H9 (cell line): ENCODE data around the gene TYW1. TPM values are rescaled to one million over a fixed set of nuclear protein-coding genes. Genes with fewer than 3 reads are reported as not detected.

ENCODE experiments used
- DNase-seq: peaks from one replicate; pipeline ENCODE4 v3.0.0-alpha.2; 2017
- H2AFZ ChIP-seq: one replicate; pipeline ENCODE4 v1.6.1; 2013; ENCODE audit warnings: mild to moderate bottlenecking, low read length, control low read depth, moderate library complexity
- H2AK5ac ChIP-seq: 2 replicates; pipeline ENCODE4 v1.6.1; 2013; ENCODE audit warnings: low read length, control low read depth, mixed read lengths; ENCODE audit not compliant: insufficient read length
- H2BK120ac ChIP-seq: one replicate; pipeline ENCODE4 v1.6.1; 2013; ENCODE audit warnings: low read depth, mild to moderate bottlenecking, low read length, control low read depth, inconsistent platforms; ENCODE audit not compliant: poor library complexity, severe bottlenecking
- H2BK12ac ChIP-seq: 2 replicates; pipeline ENCODE4 v1.6.1; 2013; ENCODE audit warnings: low read length, control low read depth, mixed read lengths, low read depth; ENCODE audit not compliant: insufficient read length
- H2BK15ac ChIP-seq: 2 replicates; pipeline ENCODE4 v1.6.1; 2013; ENCODE audit warnings: low read depth, low read length, control low read depth
- H2BK20ac ChIP-seq: one replicate; pipeline ENCODE4 v1.6.1; 2013; ENCODE audit warnings: low read depth, mild to moderate bottlenecking, low read length, control low read depth, inconsistent platforms; ENCODE audit not compliant: poor library complexity, severe bottlenecking
- H2BK5ac ChIP-seq: 2 replicates; pipeline ENCODE4 v1.6.1; 2013; ENCODE audit warnings: low read length, control low read depth, mixed read lengths; ENCODE audit not compliant: insufficient read length
- H3K14ac ChIP-seq: 2 replicates; pipeline ENCODE4 v1.6.1; 2013; ENCODE audit warnings: low read length, control low read depth; ENCODE audit not compliant: insufficient read depth
- H3K18ac ChIP-seq: 2 replicates; pipeline ENCODE4 v1.6.1; 2013; ENCODE audit warnings: low read depth, mild to moderate bottlenecking, mixed read lengths, low read length, control low read depth; ENCODE audit not compliant: insufficient read length
- H3K23ac ChIP-seq: 2 replicates; pipeline ENCODE4 v1.6.1; 2013; ENCODE audit warnings: low read length, control low read depth, mixed read lengths, low read depth; ENCODE audit not compliant: insufficient read length
- H3K23me2 ChIP-seq: 2 replicates; pipeline ENCODE4 v1.6.1; 2013; ENCODE audit warnings: low read depth, mild to moderate bottlenecking, mixed read lengths, low read length, control low read depth; ENCODE audit not compliant: insufficient read length, poor library complexity, severe bottlenecking
- H3K27ac ChIP-seq: 2 replicates; pipeline ENCODE4 v1.5.1; 2013; ENCODE audit warnings: low read length, control low read depth, mixed read lengths, low read depth; ENCODE audit not compliant: insufficient read length
- H3K27me3 ChIP-seq: 2 replicates; pipeline ENCODE4 v1.6.1; 2013; ENCODE audit warnings: low read length, control low read depth, inconsistent platforms; ENCODE audit not compliant: insufficient read depth
- H3K4ac ChIP-seq: 2 replicates; pipeline ENCODE4 v1.6.1; 2013; ENCODE audit warnings: low read depth, mild to moderate bottlenecking, control low read depth, inconsistent platforms, low read length, moderate library complexity
- H3K4me1 ChIP-seq: 2 replicates; pipeline ENCODE4 v1.6.1; 2013; ENCODE audit warnings: low read length, control low read depth, inconsistent platforms; ENCODE audit not compliant: insufficient read depth
- H3K4me2 ChIP-seq: 2 replicates; pipeline ENCODE4 v1.6.1; 2013; ENCODE audit warnings: low read length, control low read depth, mixed read lengths; ENCODE audit not compliant: insufficient read length, insufficient read depth
- H3K56ac ChIP-seq: 2 replicates; pipeline ENCODE4 v1.6.1; 2013; ENCODE audit warnings: low read depth, mild to moderate bottlenecking, mixed read lengths, low read length, control low read depth; ENCODE audit not compliant: insufficient read length
- H3K79me1 ChIP-seq: 2 replicates; pipeline ENCODE4 v1.6.1; 2013; ENCODE audit warnings: low read depth, mild to moderate bottlenecking, moderate library complexity, low read length, control low read depth, inconsistent platforms; ENCODE audit not compliant: insufficient read depth, poor library complexity, severe bottlenecking
- H3K79me2 ChIP-seq: 2 replicates; pipeline ENCODE4 v1.6.1; 2013; ENCODE audit warnings: low read length, control low read depth, inconsistent platforms; ENCODE audit not compliant: insufficient read depth
- H3K9ac ChIP-seq: 2 replicates; pipeline ENCODE4 v1.6.1; 2013; ENCODE audit warnings: low read length, control low read depth, mixed read lengths; ENCODE audit not compliant: insufficient read length; ENCODE audit errors: extremely low read depth
- H3K9me3 ChIP-seq: one replicate; pipeline ENCODE4 v1.6.1; 2013; ENCODE audit warnings: low read depth, low read length, inconsistent platforms; ENCODE audit not compliant: control insufficient read depth
- H3T11ph ChIP-seq: one replicate; pipeline ENCODE4 v1.6.1; 2013; ENCODE audit warnings: mild to moderate bottlenecking, low read length, control low read depth, inconsistent platforms
- H4K20me1 ChIP-seq: one replicate; pipeline ENCODE4 v1.6.1; 2013; ENCODE audit not compliant: control insufficient read depth, insufficient read length, insufficient read depth
- H4K5ac ChIP-seq: 2 replicates; pipeline ENCODE4 v1.6.1; 2013; ENCODE audit warnings: low read depth, mild to moderate bottlenecking, mixed read lengths, low read length, control low read depth; ENCODE audit not compliant: insufficient read length
- H4K8ac ChIP-seq: replicated peaks from 2 replicates; pipeline ENCODE4 v1.6.1; 2013; ENCODE audit warnings: low read length, control low read depth, mixed read lengths, low read depth; ENCODE audit not compliant: insufficient read length
- H4K91ac ChIP-seq: 2 replicates; pipeline ENCODE4 v1.6.1; 2013; ENCODE audit warnings: low read depth, mild to moderate bottlenecking, moderate library complexity, mixed read lengths, low read length, control low read depth; ENCODE audit not compliant: insufficient read length
- H3K27ac Mint-ChIP-seq, 3 experiments: 2 replicates in 2 of 3; 3 replicates in 1 of 3; pipeline ENCODE4 v1.8.0; 2020 to 2021; ENCODE audit warnings: mixed read lengths in 3 of 3, mild to moderate bottlenecking in 1 of 3, moderate library complexity in 1 of 3
- H3K27me3 Mint-ChIP-seq: 2 replicates; pipeline ENCODE4 v1.8.0; 2021; ENCODE audit warnings: low read depth, mild to moderate bottlenecking, moderate library complexity, mixed read lengths
- H3K36me3 Mint-ChIP-seq, 3 experiments: 2 replicates in 2 of 3; 3 replicates in 1 of 3; pipeline ENCODE4 v1.8.0; 2020 to 2021; ENCODE audit warnings: low read depth in 3 of 3, mixed read lengths in 3 of 3; ENCODE audit not compliant: insufficient read depth in 1 of 3
- H3K4me1 Mint-ChIP-seq, 2 experiments: 2 replicates each; pipeline ENCODE4 v1.8.0; 2020; ENCODE audit warnings: mixed read lengths in 2 of 2
- H3K4me3 Mint-ChIP-seq, 2 experiments: 2 replicates in 1 of 2; 3 replicates in 1 of 2; pipeline ENCODE4 v1.8.0; 2020 to 2021; ENCODE audit warnings: mild to moderate bottlenecking in 2 of 2, mixed read lengths in 2 of 2, moderate library complexity in 1 of 2
- H3K9me3 Mint-ChIP-seq, 2 experiments: 2 replicates in 1 of 2; 3 replicates in 1 of 2; pipeline ENCODE4 v1.8.0; 2020; ENCODE audit warnings: mild to moderate bottlenecking in 2 of 2, mixed read lengths in 2 of 2, moderate library complexity in 1 of 2
- WGBS: extraction: QIAGEN DNeasy Blood & Tissue Kit; methylation state at CpG from one replicate; pipeline ENCODE4 v1.1.7; 2013; ENCODE audit warnings: missing lambda C conversion rate, low lambda C conversion rate, mixed read lengths; ENCODE audit not compliant: insufficient read length; ENCODE audit errors: extremely low coverage; 5-methylcytosine and 5-hydroxymethylcytosine counted together
- total RNA-seq: library from RNA; stranded (reverse); gene quantifications from 2 replicates; pipeline ENCODE4 v1.2.1, GENCODE V29; 2021
- TF ChIP-seq, protein P1 (sequence below): fragments of 200-600 bp; sonication (generic); conservative IDR thresholded peaks from 3 replicates; pipeline ENCODE4 v1.8.0; 2021; ENCODE audit warnings: antibody characterized with exemption, mild to moderate bottlenecking

Gene TYW1
- total RNA-seq, 1 experiment from 2014 or later, result 22.3 TPM

DNA sequence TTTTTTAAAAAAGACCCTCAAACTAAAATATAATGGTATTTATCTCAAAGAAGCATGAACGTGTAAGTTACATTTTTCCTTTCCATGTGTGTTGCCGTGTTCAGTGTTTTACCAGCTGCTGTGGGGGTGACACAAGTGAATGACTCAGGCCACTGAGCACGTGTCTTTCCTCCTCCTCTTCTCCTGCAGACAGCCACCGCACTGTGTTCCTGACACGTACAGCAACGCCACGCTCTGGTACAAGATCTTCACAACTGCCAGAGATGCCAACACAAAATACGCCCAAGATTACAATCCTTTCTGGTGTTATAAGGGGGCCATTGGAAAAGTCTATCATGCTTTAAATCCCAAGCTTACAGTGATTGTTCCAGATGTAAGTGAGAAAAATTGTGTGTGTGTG, 45.9 kb upstream of the TYW1 start:
- Histone ChIP-seq H2BK12ac (no peak overlapping the region), H3K4ac (no peak overlapping the region), H3K14ac (no peak overlapping the region), H3K23me2 (no peaks in the 10 kb centered on the region), H3K56ac (no peak overlapping the region), H3K23ac (no peak overlapping the region), H3K9ac (no peak overlapping the region), H4K8ac (peak overlapping the region; percentile 6), H4K91ac (no peak overlapping the region), H2AK5ac (no peak overlapping the region), H2BK120ac (no peak overlapping the region), H4K5ac (no peak overlapping the region), H4K20me1 (no peaks in the 10 kb centered on the region), H3T11ph (no peak overlapping the region), H2AFZ (no peak overlapping the region), H3K4me1 (no peaks in the 10 kb centered on the region), H2BK15ac (no peak overlapping the region), H2BK20ac (no peak overlapping the region), H3K9me3 (no peaks in the 10 kb centered on the region), H2BK5ac (no peak overlapping the region), H3K18ac (no peak overlapping the region), H3K4me2 (no peak overlapping the region), H3K79me2 (no peaks in the 10 kb centered on the region), H3K27ac (no peak overlapping the region), H3K27me3 (no peaks in the 10 kb centered on the region), H3K79me1 (peaks cover 2% of the 10 kb centered on the region)
- no CpG with 5 or more reads among the region's 8 CpGs for WGBS
- no peak for DNase-seq
- H3K36me3 Mint-ChIP-seq, result peaks cover 16 to 67% (median 53%) of the 10 kb centered on the region in 3 experiments; a peak in 6 of 7 replicates
- H3K4me3 Mint-ChIP-seq, result no peak overlapping the region
- H3K9me3 Mint-ChIP-seq, result no peaks in the 10 kb centered on the region
- H3K4me1 Mint-ChIP-seq, result 0 out of 4 replicates have a peak, but pooled peaks cover 0 to 2% of the 10 kb centered on the region in 2 experiments
- TF ChIP-seq, protein P1, sequence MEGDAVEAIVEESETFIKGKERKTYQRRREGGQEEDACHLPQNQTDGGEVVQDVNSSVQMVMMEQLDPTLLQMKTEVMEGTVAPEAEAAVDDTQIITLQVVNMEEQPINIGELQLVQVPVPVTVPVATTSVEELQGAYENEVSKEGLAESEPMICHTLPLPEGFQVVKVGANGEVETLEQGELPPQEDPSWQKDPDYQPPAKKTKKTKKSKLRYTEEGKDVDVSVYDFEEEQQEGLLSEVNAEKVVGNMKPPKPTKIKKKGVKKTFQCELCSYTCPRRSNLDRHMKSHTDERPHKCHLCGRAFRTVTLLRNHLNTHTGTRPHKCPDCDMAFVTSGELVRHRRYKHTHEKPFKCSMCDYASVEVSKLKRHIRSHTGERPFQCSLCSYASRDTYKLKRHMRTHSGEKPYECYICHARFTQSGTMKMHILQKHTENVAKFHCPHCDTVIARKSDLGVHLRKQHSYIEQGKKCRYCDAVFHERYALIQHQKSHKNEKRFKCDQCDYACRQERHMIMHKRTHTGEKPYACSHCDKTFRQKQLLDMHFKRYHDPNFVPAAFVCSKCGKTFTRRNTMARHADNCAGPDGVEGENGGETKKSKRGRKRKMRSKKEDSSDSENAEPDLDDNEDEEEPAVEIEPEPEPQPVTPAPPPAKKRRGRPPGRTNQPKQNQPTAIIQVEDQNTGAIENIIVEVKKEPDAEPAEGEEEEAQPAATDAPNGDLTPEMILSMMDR, result no peak
- no peaks in the 10 kb centered on the region for H3K27me3 Mint-ChIP-seq
- H3K27ac Mint-ChIP-seq, result peak overlapping the region in 1 of 3 experiments; percentile 55; a peak in 1 of 7 replicates
